RWPE2 (cell line): ENCODE results near the gene TMEM185A.
"Not testable (repeated sequence)": the region's sequence is repeated elsewhere in the genome, so short reads cannot be mapped to it uniquely, and the experiment has no call there.

ENCODE experiments used
- ATAC-seq: fragments of 200-7000 bp; cut with Tn5 transposase; 3 replicates; pipeline ENCODE4 v1.9.1; 2021; ENCODE audit warnings: low read depth
- DNase-seq: peaks from one replicate; pipeline ENCODE4 v3.0.0-alpha.2; 2020; ENCODE audit warnings: low spot score
- H3K27ac ChIP-seq: fragments of 450-650 bp; 2 replicates; pipeline ENCODE4 v1.5.1; 2017; ENCODE audit warnings: mild to moderate bottlenecking; ENCODE audit not compliant: poor library complexity, severe bottlenecking
- H3K27me3 ChIP-seq: fragments of 250-450 bp; sonication (Bioruptor Pico); 2 replicates; pipeline ENCODE4 v1.5.1; 2021; ENCODE audit warnings: mild to moderate bottlenecking, moderate library complexity; ENCODE audit not compliant: insufficient read depth, poor library complexity, severe bottlenecking
- H3K36me3 ChIP-seq: fragments of 250-450 bp; sonication (Bioruptor Pico); 2 replicates; pipeline ENCODE4 v1.5.1; 2020; ENCODE audit warnings: low read depth, mild to moderate bottlenecking, moderate library complexity
- H3K4me1 ChIP-seq: fragments of 250-450 bp; sonication (Bioruptor Pico); 2 replicates; pipeline ENCODE4 v1.5.1; 2021; ENCODE audit warnings: mild to moderate bottlenecking, moderate library complexity; ENCODE audit not compliant: insufficient read depth, poor library complexity, severe bottlenecking
- H3K4me3 ChIP-seq: fragments of 250-450 bp; sonication (Bioruptor Pico); 2 replicates; pipeline ENCODE4 v1.5.1; 2021; ENCODE audit warnings: mild to moderate bottlenecking, moderate library complexity; ENCODE audit not compliant: severe bottlenecking
- H3K9me3 ChIP-seq: fragments of 250-450 bp; sonication (Bioruptor Pico); 2 replicates; pipeline ENCODE4 v1.5.1; 2021; ENCODE audit warnings: mild to moderate bottlenecking, moderate library complexity; ENCODE audit not compliant: severe bottlenecking
- TF ChIP-seq, protein P1 (sequence below): fragments of 450-650 bp; IDR thresholded peaks from one replicate; pipeline ENCODE4 v1.5.1; 2017; ENCODE audit warnings: mild to moderate bottlenecking, moderate library complexity; ENCODE audit not compliant: poor library complexity, severe bottlenecking

TMEM185A gene

GRCh38 chrX:149631234-149632165 lies at the start of gene TMEM185A:
TSS of gene TMEM185A (minus strand) at chrX:149631792. CDS start at chrX:149631580, 212 bp downstream.
- H3K9me3 ChIP-seq = no peaks in the 10 kb centered on the region
- peak; percentile 49 for ATAC-seq
- H3K4me1 ChIP-seq = peaks cover 8% of the 10 kb centered on the region
- DNase-seq = no peak
- peak within 1 kb of the TSS; percentile 12 for H3K27ac ChIP-seq
- TF ChIP-seq, protein P1, sequence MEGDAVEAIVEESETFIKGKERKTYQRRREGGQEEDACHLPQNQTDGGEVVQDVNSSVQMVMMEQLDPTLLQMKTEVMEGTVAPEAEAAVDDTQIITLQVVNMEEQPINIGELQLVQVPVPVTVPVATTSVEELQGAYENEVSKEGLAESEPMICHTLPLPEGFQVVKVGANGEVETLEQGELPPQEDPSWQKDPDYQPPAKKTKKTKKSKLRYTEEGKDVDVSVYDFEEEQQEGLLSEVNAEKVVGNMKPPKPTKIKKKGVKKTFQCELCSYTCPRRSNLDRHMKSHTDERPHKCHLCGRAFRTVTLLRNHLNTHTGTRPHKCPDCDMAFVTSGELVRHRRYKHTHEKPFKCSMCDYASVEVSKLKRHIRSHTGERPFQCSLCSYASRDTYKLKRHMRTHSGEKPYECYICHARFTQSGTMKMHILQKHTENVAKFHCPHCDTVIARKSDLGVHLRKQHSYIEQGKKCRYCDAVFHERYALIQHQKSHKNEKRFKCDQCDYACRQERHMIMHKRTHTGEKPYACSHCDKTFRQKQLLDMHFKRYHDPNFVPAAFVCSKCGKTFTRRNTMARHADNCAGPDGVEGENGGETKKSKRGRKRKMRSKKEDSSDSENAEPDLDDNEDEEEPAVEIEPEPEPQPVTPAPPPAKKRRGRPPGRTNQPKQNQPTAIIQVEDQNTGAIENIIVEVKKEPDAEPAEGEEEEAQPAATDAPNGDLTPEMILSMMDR = no peak
- peak within 1 kb of the TSS; percentile 50 for H3K4me3 ChIP-seq
- H3K36me3 ChIP-seq = no peaks in the 10 kb centered on the region
- no peaks in the 10 kb centered on the region for H3K27me3 ChIP-seq

DNA sequence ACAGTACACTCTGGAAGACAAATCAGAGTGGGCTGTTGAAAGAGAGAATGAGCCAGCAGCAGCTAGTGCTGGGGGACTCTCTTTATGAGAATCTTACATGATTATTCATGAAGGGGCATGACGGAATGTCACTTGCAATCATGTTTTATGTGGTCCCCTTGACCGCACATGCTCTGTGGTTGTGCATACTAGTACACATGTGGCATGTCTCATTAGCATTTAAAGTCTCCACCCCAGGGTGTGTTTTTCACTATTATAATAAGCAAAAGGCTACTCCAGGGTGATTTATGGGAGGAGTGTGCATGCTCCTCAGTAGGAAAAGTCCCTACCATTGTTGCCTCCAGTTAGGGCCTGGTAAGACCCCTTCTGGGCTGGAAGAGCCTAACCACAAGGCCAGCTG lies 49.6 kb upstream of the TMEM185A start:
- no peak overlapping the region for H3K4me3 ChIP-seq
- no peaks in the 10 kb centered on the region for H3K27me3 ChIP-seq
- no peaks in the 10 kb centered on the region for H3K4me1 ChIP-seq
- DNase-seq (no peak), ATAC-seq (no peak)
- H3K36me3 ChIP-seq = no peaks in the 10 kb centered on the region
- H3K9me3 ChIP-seq = no peaks in the 10 kb centered on the region
- TF ChIP-seq, protein P1 = no peak
- no peak overlapping the region for H3K27ac ChIP-seq

GRCh38 chrX:149679164-149679678 lies 47.6 kb upstream of the TMEM185A start:
- not testable (repeated sequence) for H3K36me3 ChIP-seq, H3K9me3 ChIP-seq, H3K4me1 ChIP-seq, H3K27me3 ChIP-seq, ATAC-seq, H3K27ac ChIP-seq, DNase-seq, H3K4me3 ChIP-seq

- H3K27me3 ChIP-seq, H3K4me1 ChIP-seq, H3K9me3 ChIP-seq, DNase-seq, H3K36me3 ChIP-seq, ATAC-seq, H3K27ac ChIP-seq, H3K4me3 ChIP-seq: not testable (repeated sequence)
Measured at GRCh38 chrX:149675554-149675953, 44.0 kb upstream of the TMEM185A start.

GRCh38 chrX:149675088-149675487 lies 43.5 kb upstream of the TMEM185A start:
- H3K27ac ChIP-seq, H3K4me1 ChIP-seq, ATAC-seq, H3K36me3 ChIP-seq, H3K4me3 ChIP-seq, H3K9me3 ChIP-seq, DNase-seq, H3K27me3 ChIP-seq: not testable (repeated sequence)

DNA sequence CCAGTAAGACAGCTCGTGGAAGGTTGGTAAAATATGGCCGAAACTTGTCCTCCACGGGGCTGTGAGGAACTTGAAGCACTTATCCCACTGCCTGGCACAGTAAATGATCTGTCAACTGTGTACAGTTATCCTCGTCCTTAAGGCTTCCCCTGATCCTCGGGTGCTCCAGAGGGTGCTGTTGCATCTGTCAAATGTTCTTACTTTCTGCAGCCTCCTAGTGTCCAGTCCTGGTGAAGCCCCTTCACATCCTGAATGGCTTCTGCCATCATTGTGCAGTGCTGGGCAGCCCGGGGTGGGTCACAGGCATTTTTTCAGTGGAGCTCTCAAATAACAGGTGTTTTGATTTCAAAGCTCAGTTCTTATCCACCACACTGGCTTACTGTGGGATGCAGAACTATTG lies 29.0 kb upstream of the TMEM185A start:
- H3K4me3 ChIP-seq, H3K36me3 ChIP-seq, DNase-seq, H3K27me3 ChIP-seq, H3K27ac ChIP-seq, H3K4me1 ChIP-seq, H3K9me3 ChIP-seq: not testable (repeated sequence)
- ATAC-seq = peak; percentile 58; the same call in 2 of the 3 replicates

DNA sequence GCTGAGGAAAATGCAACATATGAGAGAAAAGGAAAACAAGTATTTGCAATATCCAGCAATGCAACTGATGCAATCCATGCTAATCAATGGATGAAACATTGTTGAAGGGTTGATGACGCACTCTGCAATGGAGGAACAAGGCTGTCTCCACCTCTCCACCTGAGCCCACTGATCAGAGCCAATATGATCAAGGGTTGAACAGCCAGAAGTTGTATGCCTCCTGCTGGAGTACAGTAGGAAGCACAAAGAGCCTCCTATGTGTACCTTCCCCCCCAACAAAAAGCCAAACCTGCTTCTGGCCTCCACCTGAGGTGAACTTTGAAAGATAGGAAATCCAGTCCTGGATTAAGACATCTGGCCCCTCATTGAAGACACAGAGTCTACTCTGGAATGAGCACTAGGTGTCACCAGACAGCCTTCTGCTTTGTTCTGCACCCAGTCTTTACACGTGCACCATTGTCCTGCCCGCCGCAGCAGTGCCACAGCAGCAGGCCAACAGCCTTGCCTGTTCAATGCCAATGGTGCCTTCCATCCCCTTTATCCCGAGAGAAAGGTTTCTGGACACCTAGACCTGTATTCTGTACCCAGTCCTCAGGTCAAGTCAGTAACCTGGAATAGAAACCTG lies 24.8 kb upstream of the TMEM185A start:
- H3K4me3 ChIP-seq, H3K36me3 ChIP-seq, H3K4me1 ChIP-seq, H3K27me3 ChIP-seq, H3K9me3 ChIP-seq, DNase-seq, H3K27ac ChIP-seq: not testable (repeated sequence)
- peak; percentile 36; the same call in 2 of the 3 replicates for ATAC-seq
